Gastrocnemius medialis (tissue), 4 donors: ENCODE measurements around the gene ERBB2.
"Not testable (repeated sequence)": the region's sequence is repeated elsewhere in the genome, so short reads cannot be mapped to it uniquely, and the experiment has no call there.

Experiments
- CTCF ChIP-seq, 5 experiments: fragments of 450-650 bp in 3 of 5; fragments of 200-600 bp in 2 of 5; sonication (generic) in 2 of 5; IDR thresholded peaks in 4 of 5; conservative IDR thresholded peaks in 1 of 5; 1 replicate in 4 of 5; 2 replicates in 1 of 5; pipeline ENCODE4 v1.5.1; 2016 to 2019; ENCODE audit warnings: antibody characterized with exemption in 5 of 5, mild to moderate bottlenecking in 3 of 5, moderate library complexity in 3 of 5
- POLR2A ChIP-seq, 2 donors: fragments of 450-650 bp; IDR thresholded peaks; one replicate each; pipeline ENCODE4 v1.6.1; 2017; ENCODE audit warnings: antibody characterized with exemption in 2 of 2, mild to moderate bottlenecking in 2 of 2, moderate library complexity in 2 of 2

- not testable (repeated sequence) for TF ChIP-seq CTCF (IDR thresholded peaks at IDR 0.05 in 4 of 5, conservative IDR thresholded peaks at IDR 0.05 in 1 of 5); POLR2A (IDR thresholded peaks at IDR 0.05)
These were observed 577 bp upstream of the ERBB2 start for GRCh38 chr17:39699157-39699817.
